CD4-positive, alpha-beta T cell treated with Interleukin-17A for 1 hour (primary cell): ENCODE results near the gene MT3.

Source experiments
- DNase-seq: peaks from one replicate; pipeline ENCODE4 v3.0.0-alpha.2; 2020

The MT3 gene

DNA sequence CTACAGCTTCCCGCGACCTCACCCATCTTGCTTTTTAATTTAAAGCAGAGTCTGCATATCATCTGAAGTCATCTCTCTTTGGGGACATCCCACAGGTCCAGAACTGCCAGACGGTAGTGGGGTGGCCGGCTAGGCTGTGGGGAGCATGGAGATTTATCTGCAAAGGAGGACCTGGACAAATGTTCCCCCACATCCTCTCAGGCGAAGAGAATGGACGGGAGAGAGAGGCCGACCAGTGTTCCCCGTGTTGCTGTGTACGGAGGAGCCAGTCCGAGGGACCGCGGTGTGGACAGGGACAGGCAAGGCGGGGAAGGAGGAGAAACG, 42.5 kb downstream of the MT3 start:
- no peak for DNase-seq

- DNase-seq: no peak
Observed at GRCh38 chr16:56632156-56632847, 43.0 kb downstream of the MT3 start, which contains the start of gene MT1M. TSS of gene MT1M (plus strand) at chr16:56632659. CDS start at chr16:56632732, 73 bp downstream.

- DNase-seq: no peak
Observed at GRCh38 chr16:56632848-56633365, 43.6 kb downstream of the MT3 start.

GRCh38 chr16:56633535-56633934, 44.2 kb downstream of the MT3 start:
- DNase-seq: no peak

- DNase-seq: no peak
Observed at GRCh38 chr16:56634715-56635440, 45.5 kb downstream of the MT3 start.

DNA sequence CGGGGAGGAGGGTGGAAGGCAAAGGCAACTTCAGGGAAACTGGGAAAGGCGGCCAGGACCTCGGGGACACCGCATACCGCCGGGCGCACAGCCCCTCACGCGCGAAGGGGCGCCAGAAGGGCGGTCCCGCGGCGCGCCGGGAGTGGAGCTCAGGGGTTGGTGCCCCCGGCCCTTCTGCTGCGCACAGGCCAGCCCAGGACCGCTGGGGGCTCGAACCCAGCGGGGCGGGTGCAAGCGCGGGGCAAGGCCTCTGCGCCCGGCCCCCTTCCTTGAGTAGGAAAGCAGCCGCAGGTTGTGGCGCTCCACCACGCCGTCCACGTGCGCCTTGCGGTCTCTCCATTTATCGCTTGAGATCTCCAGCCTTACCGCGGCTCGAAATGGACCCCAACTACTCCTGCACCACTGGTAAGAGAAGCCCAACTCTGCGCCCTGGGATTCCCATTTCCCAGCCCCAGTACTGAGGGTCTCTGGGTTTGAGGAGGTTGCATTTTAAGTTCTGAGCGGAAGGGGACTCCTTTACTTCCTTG, 46.2 kb downstream of the MT3 start:
- no peak for DNase-seq

- no peak for DNase-seq
Observed at GRCh38 chr16:56636616-56637413, 47.5 kb downstream of the MT3 start.

DNA sequence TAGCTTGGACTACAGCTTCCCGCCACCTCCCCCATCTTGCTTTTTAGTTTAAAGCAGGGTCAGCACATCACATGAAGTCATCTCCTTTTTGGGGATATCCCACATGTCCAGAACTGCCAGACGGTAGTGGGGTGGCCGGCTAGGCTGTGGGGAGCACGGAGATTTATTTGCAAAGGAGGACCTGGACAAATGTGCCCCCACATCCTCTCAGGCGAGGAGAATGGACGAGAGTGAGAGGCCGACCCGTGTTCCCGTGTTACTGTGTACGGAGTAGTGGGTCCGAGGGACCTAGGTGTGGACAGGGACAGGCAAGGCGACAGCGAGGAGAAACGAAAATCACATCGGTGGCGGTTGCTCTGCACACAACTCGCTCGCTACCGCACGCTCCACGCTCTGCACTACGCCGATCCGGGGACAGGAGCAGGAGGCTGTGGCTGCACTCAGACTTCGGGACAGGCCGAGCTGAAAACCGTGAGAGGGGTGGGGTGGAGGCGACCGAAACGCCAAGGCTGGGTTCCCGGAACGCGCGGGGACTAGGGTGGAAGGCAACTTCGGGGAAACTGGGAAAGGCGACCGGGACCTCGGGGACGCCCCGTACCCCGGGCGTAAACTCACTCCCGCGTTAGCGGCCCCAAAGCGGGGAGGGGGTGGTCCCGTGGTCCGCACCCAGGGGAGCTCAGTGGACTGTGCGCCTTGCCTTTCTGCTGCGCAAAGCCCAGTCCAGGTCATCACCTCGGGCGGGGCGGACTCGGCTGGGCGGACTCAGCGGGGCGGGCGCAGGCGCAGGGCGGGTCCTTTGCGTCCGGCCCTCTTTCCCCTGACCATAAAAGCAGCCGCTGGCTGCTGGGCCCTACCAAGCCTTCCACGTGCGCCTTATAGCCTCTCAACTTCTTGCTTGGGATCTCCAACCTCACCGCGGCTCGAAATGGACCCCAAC, 48.8 kb downstream of the MT3 start, which contains the start of gene MT1A:
TSS of gene MT1A (plus strand) at position 853 of the 937 bp plus-strand sequence. CDS start at position 926, 73 bp downstream.
- no peak for DNase-seq

- DNase-seq: no peak
Observed at GRCh38 chr16:56639045-56639444, 49.7 kb downstream of the MT3 start.

DNA sequence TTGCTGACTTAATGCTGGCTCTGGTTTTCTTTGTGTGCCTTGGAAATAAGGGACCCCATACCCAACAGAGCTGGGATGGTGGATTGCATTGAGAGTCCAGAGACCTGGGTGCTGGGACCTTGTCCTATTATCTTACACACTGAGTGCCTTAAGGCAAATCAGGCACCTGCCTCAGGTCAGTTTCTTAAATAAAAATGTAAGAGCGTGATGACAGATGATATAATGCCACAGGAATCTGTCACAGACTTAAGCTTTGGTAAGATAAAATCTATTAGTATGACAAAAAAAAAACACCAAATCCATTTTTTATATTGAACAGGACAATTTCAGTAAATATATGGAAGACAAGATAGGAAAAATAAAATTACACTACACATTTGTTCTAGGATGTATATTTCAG, 50.7 kb downstream of the MT3 start:
- DNase-seq: no peak
